Mesenchymal stem cell (in vitro differentiated cells and primary cell): Measurements from ENCODE around the gene TNFAIP3.

ENCODE experiments used
- DNase-seq: peaks from one replicate; pipeline ENCODE4 v3.0.0-alpha.2; 2013
- H2AFZ ChIP-seq: one replicate; pipeline ENCODE4 v1.6.1; 2013; ENCODE audit warnings: low read depth, mild to moderate bottlenecking, control low read depth, inconsistent platforms, low read length, moderate library complexity
- H2AK5ac ChIP-seq: 2 replicates; pipeline ENCODE4 v1.6.1; 2013; ENCODE audit warnings: low read length, moderate library complexity, mild to moderate bottlenecking, inconsistent platforms; ENCODE audit not compliant: severe bottlenecking
- H2BK120ac ChIP-seq: one replicate; pipeline ENCODE4 v1.6.1; 2013; ENCODE audit warnings: low read depth, mild to moderate bottlenecking, inconsistent platforms, low read length, moderate library complexity
- H2BK12ac ChIP-seq, 2 experiments: one replicate each; pipeline ENCODE4 v1.6.1; 2013; ENCODE audit warnings: inconsistent platforms in 2 of 2, low read length in 2 of 2, mild to moderate bottlenecking in 2 of 2, moderate library complexity in 2 of 2, control low read depth in 1 of 2
- H2BK15ac ChIP-seq: one replicate; pipeline ENCODE4 v1.6.1; 2013; ENCODE audit warnings: mild to moderate bottlenecking, low read depth, inconsistent platforms; ENCODE audit not compliant: poor library complexity, severe bottlenecking
- H2BK5ac ChIP-seq: 2 replicates; pipeline ENCODE4 v1.6.1; 2013; ENCODE audit warnings: low read depth, mild to moderate bottlenecking, low read length, control low read depth, inconsistent platforms; ENCODE audit not compliant: poor library complexity, severe bottlenecking
- H3K14ac ChIP-seq, 2 experiments: one replicate each; pipeline ENCODE4 v1.6.1; 2013; ENCODE audit warnings: inconsistent platforms in 2 of 2, low read length in 2 of 2, control low read depth in 1 of 2, mild to moderate bottlenecking in 1 of 2, moderate library complexity in 1 of 2
- H3K18ac ChIP-seq, 2 experiments: one replicate each; pipeline ENCODE4 v1.6.1; 2013; ENCODE audit warnings: inconsistent platforms in 2 of 2, low read length in 2 of 2, control low read depth in 1 of 2, low read depth in 1 of 2, mild to moderate bottlenecking in 1 of 2
- H3K23ac ChIP-seq, 2 experiments: one replicate each; pipeline ENCODE4 v1.6.1; 2013; ENCODE audit warnings: inconsistent platforms in 2 of 2, low read length in 2 of 2, mild to moderate bottlenecking in 2 of 2, moderate library complexity in 2 of 2, control low read depth in 1 of 2
- H3K27ac ChIP-seq: 2 replicates; pipeline ENCODE4 v1.5.1; 2013; ENCODE audit warnings: mild to moderate bottlenecking, moderate library complexity, low read length, control low read depth, inconsistent platforms; ENCODE audit not compliant: poor library complexity, severe bottlenecking
- H3K27me3 ChIP-seq, 2 experiments: 2 replicates each; pipeline versions ENCODE4 v1.6.1 to v1.7.0; 2013; ENCODE audit warnings: low read length in 2 of 2, mild to moderate bottlenecking in 2 of 2, moderate library complexity in 2 of 2, control low read depth in 1 of 2, inconsistent platforms in 1 of 2; ENCODE audit not compliant: control insufficient read depth in 1 of 2, insufficient read depth in 1 of 2
- H3K36me3 ChIP-seq, 2 experiments: 2 replicates each; pipeline versions ENCODE4 v1.6.1 to v1.7.0; 2013; ENCODE audit warnings: low read length in 2 of 2, control low read depth in 1 of 2, inconsistent platforms in 1 of 2, low read depth in 1 of 2, mild to moderate bottlenecking in 1 of 2; ENCODE audit not compliant: insufficient read depth in 2 of 2, control insufficient read depth in 1 of 2
- H3K4ac ChIP-seq, 2 experiments: one replicate each; pipeline ENCODE4 v1.6.1; 2013; ENCODE audit warnings: inconsistent platforms in 2 of 2, low read length in 2 of 2, mild to moderate bottlenecking in 2 of 2, moderate library complexity in 2 of 2, control low read depth in 1 of 2, low read depth in 1 of 2
- H3K4me1 ChIP-seq: 2 replicates; pipeline ENCODE4 v1.6.1; 2013; ENCODE audit warnings: low read depth, low read length, control low read depth; ENCODE audit not compliant: control insufficient read depth, insufficient read depth
- H3K4me2 ChIP-seq: 2 replicates; pipeline ENCODE4 v1.6.1; 2013; ENCODE audit warnings: low read length, mild to moderate bottlenecking, inconsistent platforms; ENCODE audit not compliant: poor library complexity, severe bottlenecking
- H3K4me3 ChIP-seq, 2 experiments: 2 replicates each; pipeline versions ENCODE4 v1.5.1 to v1.7.0; 2013; ENCODE audit warnings: low read length in 2 of 2, mild to moderate bottlenecking in 2 of 2, control low read depth in 1 of 2, low read depth in 1 of 2; ENCODE audit not compliant: insufficient read depth in 1 of 2
- H3K79me1 ChIP-seq: replicated peaks from 2 replicates; pipeline ENCODE4 v1.6.1; 2013; ENCODE audit warnings: mild to moderate bottlenecking, control low read depth, low read length, inconsistent platforms; ENCODE audit not compliant: poor library complexity, severe bottlenecking
- H3K9ac ChIP-seq: 2 replicates; pipeline ENCODE4 v1.7.0; 2013; ENCODE audit warnings: mild to moderate bottlenecking, low read length, moderate library complexity
- H3K9me3 ChIP-seq: 2 replicates; pipeline ENCODE4 v1.7.0; 2013; ENCODE audit warnings: mild to moderate bottlenecking, low read length; ENCODE audit not compliant: control insufficient read depth
- H4K8ac ChIP-seq: one replicate; pipeline ENCODE4 v1.6.1; 2013; ENCODE audit warnings: inconsistent platforms, mild to moderate bottlenecking, low read length, moderate library complexity
- H4K91ac ChIP-seq: one replicate; pipeline ENCODE4 v1.6.1; 2013; ENCODE audit warnings: mild to moderate bottlenecking, low read length, inconsistent platforms
- WGBS: methylation state at CpG from one replicate; pipeline ENCODE4 v1.1.7; 2013; ENCODE audit warnings: mixed read lengths; 5-methylcytosine and 5-hydroxymethylcytosine counted together

The TNFAIP3 gene

GRCh38 chr6:137910424-137910834 is 43.4 kb downstream of the TNFAIP3 start:
- no peaks in the 10 kb centered on the region for H3K79me1 ChIP-seq
- no peak overlapping the region for H2BK120ac ChIP-seq
- peaks cover 9% of the 10 kb centered on the region for H3K9me3 ChIP-seq
- no peaks in the 10 kb centered on the region for H3K36me3 ChIP-seq
- no peaks in the 10 kb centered on the region for H3K4me1 ChIP-seq
- H2AK5ac ChIP-seq = no peak overlapping the region
- H3K27me3 ChIP-seq = no peaks in the 10 kb centered on the region
- H4K8ac ChIP-seq = no peak overlapping the region
- H2BK15ac ChIP-seq = no peak overlapping the region
- H2AFZ ChIP-seq = no peak overlapping the region
- no peak overlapping the region for H2BK5ac ChIP-seq
- no peak overlapping the region for H2BK12ac ChIP-seq
- H3K4me3 ChIP-seq = no peak overlapping the region
- H3K4me2 ChIP-seq = no peak overlapping the region
- no peak overlapping the region for H4K91ac ChIP-seq
- H3K14ac ChIP-seq = no peak overlapping the region
- H3K9ac ChIP-seq = no peak overlapping the region
- no peak overlapping the region for H3K27ac ChIP-seq
- no peak for DNase-seq
- no peak overlapping the region for H3K18ac ChIP-seq
- no peak overlapping the region for H3K23ac ChIP-seq
- no peak overlapping the region for H3K4ac ChIP-seq
- WGBS = 57% methylated on average over 1 of the region's 1 CpG

- Histone ChIP-seq H2AK5ac (no peak overlapping the region), H3K18ac (no peak overlapping the region), H2BK120ac (no peak overlapping the region), H3K27ac (no peak overlapping the region), H3K4ac (no peak overlapping the region), H4K8ac (no peak overlapping the region), H4K91ac (no peak overlapping the region), H2BK12ac (no peak overlapping the region), H3K4me3 (no peak overlapping the region), H3K27me3 (no peaks in the 10 kb centered on the region), H3K14ac (no peak overlapping the region), H3K23ac (no peak overlapping the region), H3K9ac (no peak overlapping the region), H2AFZ (no peak overlapping the region), H3K79me1 (no peaks in the 10 kb centered on the region), H3K9me3 (peaks cover 9% of the 10 kb centered on the region), H3K4me2 (no peak overlapping the region), H3K36me3 (no peaks in the 10 kb centered on the region), H3K4me1 (no peaks in the 10 kb centered on the region), H2BK15ac (no peak overlapping the region), H2BK5ac (no peak overlapping the region)
- no peak for DNase-seq
- WGBS = 92% methylated on average over 5 of the region's 6 CpGs
Measured at GRCh38 chr6:137910843-137911456, 43.9 kb downstream of the TNFAIP3 start.

- Histone ChIP-seq H4K91ac (peak overlapping the region; percentile 21), H3K4me3 (no peak overlapping the region), H3K79me1 (no peaks in the 10 kb centered on the region), H2BK12ac (no peak overlapping the region), H3K4ac (no peak overlapping the region), H2AFZ (no peak overlapping the region), H2AK5ac (no peak overlapping the region), H3K14ac (no peak overlapping the region), H3K9me3 (peaks cover 9% of the 10 kb centered on the region), H3K27ac (no peak overlapping the region), H3K4me2 (no peak overlapping the region), H3K18ac (no peak overlapping the region), H3K9ac (no peak overlapping the region), H3K23ac (no peak overlapping the region), H3K36me3 (no peaks in the 10 kb centered on the region), H4K8ac (no peak overlapping the region), H2BK15ac (no peak overlapping the region), H3K27me3 (no peaks in the 10 kb centered on the region), H2BK5ac (no peak overlapping the region), H3K4me1 (no peaks in the 10 kb centered on the region), H2BK120ac (no peak overlapping the region)
- WGBS = 87% methylated on average over 8 of the region's 10 CpGs
- no peak for DNase-seq
Measured at GRCh38 chr6:137911675-137912191, 44.7 kb downstream of the TNFAIP3 start.

GRCh38 chr6:137912813-137913212 is 45.8 kb downstream of the TNFAIP3 start:
- Histone ChIP-seq H2BK120ac (no peak overlapping the region), H3K9me3 (peaks cover 9% of the 10 kb centered on the region), H3K14ac (no peak overlapping the region), H4K8ac (no peak overlapping the region), H3K23ac (no peak overlapping the region), H3K79me1 (no peaks in the 10 kb centered on the region), H3K4me2 (no peak overlapping the region), H3K18ac (no peak overlapping the region), H2BK12ac (no peak overlapping the region), H4K91ac (no peak overlapping the region), H2AFZ (no peak overlapping the region), H3K4ac (no peak overlapping the region), H2BK15ac (no peak overlapping the region), H3K4me3 (no peak overlapping the region), H2AK5ac (no peak overlapping the region), H3K36me3 (no peaks in the 10 kb centered on the region), H3K9ac (no peak overlapping the region), H3K4me1 (no peaks in the 10 kb centered on the region), H2BK5ac (no peak overlapping the region), H3K27me3 (no peaks in the 10 kb centered on the region), H3K27ac (no peak overlapping the region)
- WGBS = 100% methylated on average over 1 of the region's 3 CpGs
- DNase-seq = no peak
